Bronchial epithelial cell (primary cell): ENCODE results near the gene SIRPB2. TPM values are rescaled to one million over a fixed set of nuclear protein-coding genes. Genes with fewer than 3 reads are reported as not detected.

ENCODE experiments used
- DNase-seq: peaks from one replicate; pipeline ENCODE4 v3.0.0-alpha.2; 2010; ENCODE audit warnings: low read depth
- FAIRE-seq: peaks from 2 replicates; lab custom pipeline; 2011; peaks lifted over from hg19 to GRCh38; lab: Jason Lieb, UNC
- H3K27me3 ChIP-seq: 2 replicates; pipeline ENCODE4 v1.5.1; 2011; ENCODE audit warnings: low read length; ENCODE audit not compliant: control insufficient read depth, insufficient read depth
- H3K36me3 ChIP-seq: 2 replicates; pipeline ENCODE4 v1.5.1; 2011; ENCODE audit warnings: low read length; ENCODE audit not compliant: control insufficient read depth, insufficient read depth
- H3K4me3 ChIP-seq: 2 replicates; pipeline ENCODE4 v1.5.1; 2011; ENCODE audit warnings: mild to moderate bottlenecking, low read depth, low read length, control low read depth
- CTCF ChIP-seq: IDR thresholded peaks from 2 replicates; pipeline ENCODE4 v1.5.1; 2011; ENCODE audit warnings: mild to moderate bottlenecking, moderate library complexity, low read length, control low read depth, inconsistent platforms; ENCODE audit not compliant: insufficient read depth, severe bottlenecking
- total RNA-seq: library from RNA; depleted of rRNA; stranded (reverse); fragments of >200 nt; gene quantifications from 2 replicates; pipeline ENCODE4 v1.2.1, GENCODE V29; 2014

The SIRPB2 gene
- total RNA-seq, 1 donor from 2014 or later = under 0.01 TPM

GRCh38 chr20:1441133-1441532, 50.1 kb downstream of the SIRPB2 start:
- Histone ChIP-seq H3K27me3 (no peaks in the 10 kb centered on the region), H3K4me3 (no peak overlapping the region), H3K36me3 (peaks cover 24% of the 10 kb centered on the region)
- TF ChIP-seq CTCF = no peak
- FAIRE-seq (no peak), DNase-seq (no peak)

GRCh38 chr20:1440024-1440423, 51.2 kb downstream of the SIRPB2 start:
- FAIRE-seq (peak; percentile 82), DNase-seq (peak; percentile 52)
- no peaks in the 10 kb centered on the region for H3K27me3 ChIP-seq
- peak; percentile 62 for TF ChIP-seq CTCF
- peaks cover 14% of the 10 kb centered on the region for H3K36me3 ChIP-seq
- no peak overlapping the region for H3K4me3 ChIP-seq

GRCh38 chr20:1438361-1438760, 52.9 kb downstream of the SIRPB2 start:
- Histone ChIP-seq H3K36me3 (peaks cover 2% of the 10 kb centered on the region), H3K4me3 (no peak overlapping the region), H3K27me3 (no peaks in the 10 kb centered on the region)
- DNase-seq (no peak), FAIRE-seq (no peak)
- no peak for TF ChIP-seq CTCF

GRCh38 chr20:1437235-1437904, 53.9 kb downstream of the SIRPB2 start:
- TF ChIP-seq CTCF = peak; percentile 85
- Histone ChIP-seq H3K36me3 (no peaks in the 10 kb centered on the region), H3K27me3 (no peaks in the 10 kb centered on the region), H3K4me3 (no peak overlapping the region)
- FAIRE-seq = no peak
- DNase-seq = peak; percentile 72

GRCh38 chr20:1436263-1436662, 55.0 kb downstream of the SIRPB2 start:
- FAIRE-seq (no peak), DNase-seq (no peak)

More at GRCh38 chr20:1436263-1436662, 55.0 kb downstream of the SIRPB2 start:
- no peak for TF ChIP-seq CTCF
- Histone ChIP-seq H3K4me3 (no peak overlapping the region), H3K27me3 (no peaks in the 10 kb centered on the region), H3K36me3 (no peaks in the 10 kb centered on the region)
